Fibroblast of the aortic adventitia (primary cell): ENCODE measurements around the gene TEX36. TPM values are rescaled to one million over a fixed set of nuclear protein-coding genes. Genes with fewer than 3 reads are reported as not detected.

Experiments
- DNase-seq: peaks from one replicate; pipeline ENCODE4 v3.0.0-alpha.2; 2010; ENCODE audit warnings: low read depth
- H3K4me3 ChIP-seq: 2 replicates; pipeline ENCODE4 v1.5.1; 2011; ENCODE audit warnings: low read depth, mild to moderate bottlenecking, control low read depth, low read length, moderate library complexity
- CTCF ChIP-seq: IDR thresholded peaks from 2 replicates; pipeline ENCODE4 v1.5.1; 2011; ENCODE audit warnings: mild to moderate bottlenecking, low read length, control low read depth, inconsistent platforms; ENCODE audit not compliant: insufficient read depth
- total RNA-seq: library from RNA; depleted of rRNA; stranded (reverse); fragments of >200 nt; gene quantifications from 2 replicates; pipeline ENCODE4 v1.2.3, GENCODE V29; 2012; ENCODE audit warnings: low replicate concordance

The TEX36 gene, protein sequence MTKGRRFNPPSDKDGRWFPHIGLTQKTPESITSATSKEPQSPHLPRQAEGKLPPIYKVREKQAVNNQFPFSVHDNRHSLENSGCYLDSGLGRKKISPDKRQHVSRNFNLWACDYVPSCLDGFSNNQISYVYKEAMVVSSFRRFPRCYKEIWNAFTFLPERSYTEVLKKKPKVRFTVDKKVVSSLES
- 2.1 TPM in 1 of 2 replicates, not detected in the other for total RNA-seq

DNA sequence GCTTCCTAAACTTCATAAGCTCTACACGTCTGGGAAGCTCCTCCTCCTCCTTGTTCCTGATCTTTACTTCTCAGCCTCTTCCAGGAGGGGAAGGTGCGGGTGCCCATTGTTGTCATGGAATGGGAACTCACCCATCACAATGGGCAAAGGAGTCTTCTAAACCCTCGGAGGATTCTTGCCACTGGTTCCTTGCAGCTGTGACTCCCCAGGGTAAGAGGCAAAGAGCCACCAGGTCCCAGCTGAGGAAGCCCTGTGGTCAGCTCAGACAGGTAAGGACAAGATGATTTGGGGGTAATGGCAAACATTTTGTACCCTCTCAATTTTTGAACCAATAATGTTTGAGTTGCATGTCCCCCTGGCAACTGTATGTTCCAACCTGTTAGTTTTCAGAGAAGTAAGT is at the start of gene TEX36:
Gene TEX36 (minus strand): TSS at position 101 of the 400 bp plus-strand sequence. CDS start 174 bp downstream, outside the sequence.
- TF ChIP-seq CTCF: no peak
- no peak within 1 kb of the TSS for H3K4me3 ChIP-seq
- DNase-seq: no peak

- DNase-seq: no peak
- H3K4me3 ChIP-seq: no peak overlapping the region
- no peak for TF ChIP-seq CTCF
Observed at GRCh38 chr10:125727436-125727835, 44.5 kb upstream of the TEX36 start.

DNA sequence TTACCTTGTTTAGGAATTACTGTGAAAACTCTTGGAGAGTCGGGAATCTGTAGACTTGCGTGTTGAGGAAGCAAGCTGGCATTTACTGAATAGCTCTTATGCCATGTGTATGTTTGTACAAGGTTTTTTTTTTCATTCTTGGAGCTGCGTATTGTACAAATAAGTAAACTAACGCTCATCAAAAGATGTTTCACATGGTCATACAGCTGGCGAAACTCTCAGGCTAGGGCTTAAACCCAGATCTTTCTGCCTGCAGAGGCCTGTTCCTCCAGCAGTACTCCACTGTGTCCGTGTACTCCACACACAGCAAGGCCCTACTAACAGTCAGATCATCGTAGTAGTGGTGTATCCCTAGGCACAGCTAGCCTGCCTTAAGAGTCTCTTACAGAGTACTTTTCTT is 44.0 kb upstream of the TEX36 start:
- TF ChIP-seq CTCF: no peak

DNA sequence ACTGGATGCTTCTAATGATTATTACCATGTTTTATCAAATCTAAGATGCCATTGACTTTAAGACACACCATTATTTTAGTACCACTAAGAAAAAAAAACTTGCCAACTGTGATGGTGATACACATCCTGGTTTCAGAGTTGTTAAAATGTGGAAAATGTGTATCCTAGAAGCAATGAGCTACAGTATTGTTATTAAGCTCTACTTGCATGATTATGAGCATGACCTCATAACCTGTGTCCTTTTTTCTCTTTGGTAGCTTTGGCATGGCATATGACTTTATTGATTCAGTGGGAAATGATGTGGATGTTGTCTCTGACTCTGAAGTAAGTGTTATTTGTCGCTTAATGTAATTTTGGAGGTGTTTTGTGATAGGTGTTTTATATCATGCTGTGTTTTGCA is 39.8 kb upstream of the TEX36 start:
- TF ChIP-seq CTCF: no peak
- H3K4me3 ChIP-seq: no peak overlapping the region
- DNase-seq: no peak

More for the DNA sequence above, 44.0 kb upstream of the TEX36 start:
- H3K4me3 ChIP-seq: no peak overlapping the region
- DNase-seq: no peak

- H3K4me3 ChIP-seq: no peak overlapping the region
- no peak for TF ChIP-seq CTCF
- DNase-seq: no peak
Observed at GRCh38 chr10:125721035-125721434, 38.1 kb upstream of the TEX36 start.

DNA sequence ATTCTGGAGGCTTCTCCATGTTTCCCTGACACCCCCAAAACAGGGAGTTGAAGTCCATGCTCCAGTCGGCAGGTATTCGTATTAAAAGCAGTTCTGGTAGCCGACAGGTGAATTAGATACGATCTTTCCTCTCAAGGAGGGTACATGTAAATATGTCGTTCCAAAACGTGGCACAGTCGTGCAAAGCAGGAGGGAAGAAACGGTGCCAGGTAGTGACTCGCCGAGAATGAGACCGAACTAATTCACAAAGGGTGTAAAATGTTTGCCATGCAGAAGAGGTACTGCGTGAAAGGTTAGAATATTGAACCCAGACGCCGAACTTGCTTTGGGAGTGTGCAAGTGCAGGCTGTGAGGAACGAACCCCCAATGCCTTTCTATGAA is 37.0 kb upstream of the TEX36 start:
- DNase-seq: peak; percentile 16
- no peak for TF ChIP-seq CTCF
- peak overlapping the region; percentile 98 for H3K4me3 ChIP-seq
